ENCODE results near the gene CD244.

DNA sequence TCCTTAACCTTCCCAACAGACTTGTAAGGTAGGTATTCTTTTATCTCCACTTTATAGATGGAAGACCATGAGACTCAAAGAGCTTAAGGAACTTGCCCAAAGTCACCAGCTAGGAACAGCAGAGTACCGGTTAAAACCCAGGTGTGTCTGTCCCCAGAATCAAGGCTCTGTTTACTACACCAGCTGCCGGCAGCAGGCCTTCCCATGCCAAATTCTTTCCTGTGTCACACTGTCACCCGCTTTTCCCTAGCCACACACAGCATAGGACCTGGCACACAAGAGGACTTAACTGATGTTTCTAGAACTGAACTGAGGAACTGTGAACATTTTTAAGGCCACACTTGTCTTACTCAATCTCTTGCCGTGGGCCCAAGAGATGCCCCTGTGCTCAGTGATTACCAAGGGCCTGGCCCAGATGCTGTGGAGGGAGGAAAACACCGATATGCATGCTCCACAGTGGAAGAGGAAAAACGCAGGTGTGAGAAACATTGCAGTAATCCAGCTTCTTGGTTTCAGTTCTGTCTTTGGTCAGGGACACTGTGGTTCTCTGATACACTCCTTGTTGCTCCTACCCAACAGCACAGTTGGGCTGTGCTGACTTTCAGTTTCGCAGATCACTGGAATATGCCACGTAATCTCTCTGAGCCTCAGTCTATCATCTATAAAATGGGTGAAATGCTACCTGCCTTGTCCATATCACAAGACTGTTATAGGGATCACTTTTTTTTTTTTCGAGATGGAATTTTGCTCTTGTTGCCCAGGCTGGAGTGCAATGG lies 80.6 kb downstream of the CD244 start:
- TF ChIP-seq EZH2 (IDR thresholded peaks at IDR 0.05; ENCODE audit: low read depth), result no peak
- TF ChIP-seq, protein P1, sequence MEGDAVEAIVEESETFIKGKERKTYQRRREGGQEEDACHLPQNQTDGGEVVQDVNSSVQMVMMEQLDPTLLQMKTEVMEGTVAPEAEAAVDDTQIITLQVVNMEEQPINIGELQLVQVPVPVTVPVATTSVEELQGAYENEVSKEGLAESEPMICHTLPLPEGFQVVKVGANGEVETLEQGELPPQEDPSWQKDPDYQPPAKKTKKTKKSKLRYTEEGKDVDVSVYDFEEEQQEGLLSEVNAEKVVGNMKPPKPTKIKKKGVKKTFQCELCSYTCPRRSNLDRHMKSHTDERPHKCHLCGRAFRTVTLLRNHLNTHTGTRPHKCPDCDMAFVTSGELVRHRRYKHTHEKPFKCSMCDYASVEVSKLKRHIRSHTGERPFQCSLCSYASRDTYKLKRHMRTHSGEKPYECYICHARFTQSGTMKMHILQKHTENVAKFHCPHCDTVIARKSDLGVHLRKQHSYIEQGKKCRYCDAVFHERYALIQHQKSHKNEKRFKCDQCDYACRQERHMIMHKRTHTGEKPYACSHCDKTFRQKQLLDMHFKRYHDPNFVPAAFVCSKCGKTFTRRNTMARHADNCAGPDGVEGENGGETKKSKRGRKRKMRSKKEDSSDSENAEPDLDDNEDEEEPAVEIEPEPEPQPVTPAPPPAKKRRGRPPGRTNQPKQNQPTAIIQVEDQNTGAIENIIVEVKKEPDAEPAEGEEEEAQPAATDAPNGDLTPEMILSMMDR (conservative IDR thresholded peaks at IDR 0.05), result no peak

Data from PC-9 (cell line).